Lung (tissue), 14 donors: ENCODE measurements around the gene FKBP6. TPM values are rescaled to one million over a fixed set of nuclear protein-coding genes. Genes with fewer than 3 reads are reported as not detected.
"Not testable (repeated sequence)": the region's sequence is repeated elsewhere in the genome, so short reads cannot be mapped to it uniquely, and the experiment has no call there.

Experiments
- ATAC-seq: fragments of 200-7000 bp; cut with Tn5 transposase; one replicate; pipeline ENCODE4 v1.9.1; 2020; ENCODE audit warnings: moderate number of reproducible peaks; ENCODE audit not compliant: insufficient read depth, low FRiP score
- DNase-seq, 3 donors: peaks; one replicate each; pipeline ENCODE4 v3.0.0-alpha.2; 2013 to 2017
- H3K27ac ChIP-seq, 2 donors: one replicate each; pipeline ENCODE4 v1.5.1; 2013; ENCODE audit warnings: mild to moderate bottlenecking in 2 of 2, moderate library complexity in 2 of 2, control low read depth in 1 of 2, inconsistent platforms in 1 of 2, low read depth in 1 of 2, low read length in 1 of 2
- H3K27me3 ChIP-seq, 3 donors: one replicate each; pipeline ENCODE4 v1.5.1; 2013; ENCODE audit warnings: low read length in 2 of 3; ENCODE audit not compliant: control insufficient read depth in 3 of 3, insufficient read depth in 3 of 3
- H3K36me3 ChIP-seq, 4 donors: one replicate each; pipeline ENCODE4 v1.5.1; 2013; ENCODE audit warnings: low read length in 4 of 4, mild to moderate bottlenecking in 1 of 4, moderate library complexity in 1 of 4; ENCODE audit not compliant: control insufficient read depth in 4 of 4, insufficient read depth in 4 of 4
- H3K4me1 ChIP-seq, 5 donors: one replicate each; pipeline ENCODE4 v1.5.1; 2013; ENCODE audit warnings: low read length in 5 of 5, mild to moderate bottlenecking in 2 of 5, moderate library complexity in 1 of 5; ENCODE audit not compliant: control insufficient read depth in 5 of 5, insufficient read depth in 5 of 5
- H3K4me3 ChIP-seq: one replicate; pipeline ENCODE4 v1.5.1; 2013; ENCODE audit warnings: mild to moderate bottlenecking, control low read depth, moderate library complexity
- H3K9ac ChIP-seq, 2 donors: one replicate each; pipeline ENCODE4 v1.5.1; 2013; ENCODE audit warnings: low read length in 2 of 2, control low read depth in 1 of 2; ENCODE audit not compliant: insufficient read depth in 1 of 2
- H3K9me3 ChIP-seq, 4 donors: one replicate each; pipeline ENCODE4 v1.5.1; 2013; ENCODE audit warnings: low read length in 3 of 4, mild to moderate bottlenecking in 1 of 4, moderate library complexity in 1 of 4; ENCODE audit not compliant: control insufficient read depth in 4 of 4, insufficient read depth in 3 of 4
- WGBS, 2 donors: extraction: QIAGEN DNeasy Blood & Tissue Kit; methylation state at CpG; one replicate each; pipeline ENCODE4 v1.1.7; 2013; 5-methylcytosine and 5-hydroxymethylcytosine counted together
- long read RNA-seq, 5 donors: transcript quantifications; one replicate each; lab custom pipeline, GENCODE V29; 2026
- polyA plus RNA-seq, 2 donors: library from polyadenylated mRNA; stranded (reverse); fragments of 200-250 nt; gene quantifications; one replicate each; pipeline ENCODE4 v1.2.1, GENCODE V29; 2013
- total RNA-seq, 2 donors: library from RNA; depleted of rRNA in 1 of 2; stranded (reverse); fragments of >200 nt in 1 of 2; gene quantifications; one replicate each; pipeline ENCODE4 v1.2.1, GENCODE V29; 2014 to 2021
- donor health status: Bipolar disorder and iron deficiency.
- donor health status: healthy.
- donor health status: DM: yes; HTN: yes; CAD: no.

FKBP6 gene, protein sequence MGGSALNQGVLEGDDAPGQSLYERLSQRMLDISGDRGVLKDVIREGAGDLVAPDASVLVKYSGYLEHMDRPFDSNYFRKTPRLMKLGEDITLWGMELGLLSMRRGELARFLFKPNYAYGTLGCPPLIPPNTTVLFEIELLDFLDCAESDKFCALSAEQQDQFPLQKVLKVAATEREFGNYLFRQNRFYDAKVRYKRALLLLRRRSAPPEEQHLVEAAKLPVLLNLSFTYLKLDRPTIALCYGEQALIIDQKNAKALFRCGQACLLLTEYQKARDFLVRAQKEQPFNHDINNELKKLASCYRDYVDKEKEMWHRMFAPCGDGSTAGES
- total RNA-seq (1 to 10 TPM in 1 of 2 donors, not detected in 1; 1.5 TPM), polyA plus RNA-seq (under 1 TPM in 1 of 2 donors, not detected in 1; 0.08 TPM)
- long read RNA-seq, donor 1: 0 reads
- long read RNA-seq, donor 2: 0 reads
- long read RNA-seq, donor 3, partial matches to known transcripts: 0 of 5 reads
- long read RNA-seq, donor 3, other reads (novel, unspliced or antisense): 5 of 5 reads
- long read RNA-seq, donor 4: 0 reads
- long read RNA-seq, donor 5, partial matches to known transcripts: 18 of 18 reads
- long read RNA-seq, donor 5, other reads (novel, unspliced or antisense): 0 of 18 reads

DNA sequence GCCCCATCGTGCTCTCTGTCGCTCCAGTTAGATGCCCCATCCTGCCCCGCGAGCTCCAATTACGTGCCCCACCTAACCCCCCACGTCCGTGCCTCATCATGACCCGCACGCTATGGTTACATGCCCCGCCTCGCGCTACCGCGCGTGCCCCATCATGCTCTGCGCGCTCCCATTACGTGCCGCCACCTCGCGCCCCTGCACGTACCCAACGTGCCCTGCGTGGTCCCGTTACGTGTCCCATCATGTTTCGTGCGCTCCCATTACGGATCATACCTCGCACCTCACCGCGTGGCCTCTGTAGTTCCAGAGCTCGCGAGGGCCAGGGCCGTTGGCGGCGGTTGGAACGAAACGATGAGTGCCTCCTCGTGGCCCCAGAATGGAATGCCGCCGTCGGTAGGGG lies at the start of gene FKBP6, which contains the start of gene TRIM50:
Gene FKBP6 (plus strand): TSS at position 240 of the 400 bp plus-strand sequence. CDS start 268 bp downstream, outside the sequence.
Gene TRIM50 (minus strand): TSS at position 161 of the 400 bp plus-strand sequence. CDS start 3,295 bp downstream, outside the sequence.
- H3K9me3 ChIP-seq, H3K36me3 ChIP-seq, H3K4me3 ChIP-seq, H3K27ac ChIP-seq, H3K27me3 ChIP-seq, H3K4me1 ChIP-seq, ATAC-seq, DNase-seq, H3K9ac ChIP-seq: not testable (repeated sequence)
- WGBS, 2 donors: 96% methylated on average over 39 to 43 of the region's 43 CpGs

DNA sequence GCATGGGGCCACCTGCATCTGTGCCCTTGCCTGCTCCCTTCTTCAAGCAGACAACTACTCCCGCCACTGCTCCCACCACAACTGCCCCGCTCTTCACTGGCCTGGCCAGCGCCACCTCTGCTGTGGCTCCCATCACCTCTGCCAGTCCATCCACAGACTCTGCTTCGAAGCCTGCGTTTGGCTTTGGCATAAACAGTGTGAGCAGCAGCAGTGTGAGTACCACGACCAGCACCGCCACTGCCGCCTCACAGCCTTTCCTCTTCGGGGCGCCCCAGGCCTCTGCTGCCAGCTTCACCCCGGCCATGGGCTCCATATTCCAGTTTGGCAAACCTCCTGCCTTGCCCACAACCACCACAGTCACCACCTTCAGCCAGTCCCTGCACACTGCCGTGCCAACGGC lies 30.7 kb upstream of the FKBP6 start:
- H3K27ac ChIP-seq, H3K27me3 ChIP-seq, H3K9ac ChIP-seq, H3K9me3 ChIP-seq, H3K4me3 ChIP-seq, ATAC-seq, H3K4me1 ChIP-seq, H3K36me3 ChIP-seq, DNase-seq: not testable (repeated sequence)
- no CpG with 5 or more reads among the region's 13 CpGs for WGBS, 2 donors

DNA sequence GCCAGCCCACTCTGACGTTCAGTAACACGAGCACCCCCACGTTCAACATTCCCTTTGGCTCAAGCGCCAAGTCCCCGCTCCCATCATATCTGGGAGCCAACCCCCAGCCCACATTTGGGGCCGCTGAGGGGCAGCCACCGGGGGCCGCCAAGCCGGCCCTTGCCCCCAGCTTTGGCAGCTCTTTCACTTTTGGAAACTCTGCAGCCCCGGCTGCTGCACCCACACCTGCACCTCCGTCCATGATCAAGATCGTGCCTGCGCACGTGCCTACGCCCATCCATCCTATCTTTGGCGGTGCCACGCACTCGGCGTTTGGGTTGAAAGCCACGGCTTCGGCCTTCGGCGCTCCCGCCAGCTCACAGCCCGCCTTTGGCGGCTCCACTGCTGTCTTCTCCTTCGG lies 30.3 kb upstream of the FKBP6 start:
- not testable (repeated sequence) for H3K4me3 ChIP-seq, H3K27me3 ChIP-seq, H3K36me3 ChIP-seq, DNase-seq, H3K9ac ChIP-seq, H3K9me3 ChIP-seq, H3K27ac ChIP-seq, ATAC-seq, H3K4me1 ChIP-seq
- 95 to 96% methylated on average over 13 to 24 of the region's 27 CpGs for WGBS, 2 donors

DNA sequence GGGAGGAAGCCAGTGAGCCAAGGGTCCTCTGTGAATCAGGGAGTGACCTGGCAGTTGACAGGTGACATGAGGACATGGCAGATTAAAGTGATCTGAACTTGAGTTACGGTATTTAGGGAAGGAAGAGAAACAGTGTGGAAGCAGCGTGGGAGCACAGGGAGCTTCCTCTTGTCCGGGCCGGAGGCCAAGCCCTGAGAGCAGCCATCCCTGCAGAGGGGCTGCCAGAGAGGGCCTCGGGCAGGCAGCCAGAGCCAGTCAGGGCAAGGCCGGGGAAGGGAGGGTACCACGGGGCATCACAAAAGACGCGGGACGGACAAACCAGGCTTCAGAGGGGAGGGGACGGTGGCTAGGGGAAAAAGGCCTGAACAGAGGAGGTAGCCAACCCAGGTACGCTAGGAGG lies 28.1 kb upstream of the FKBP6 start:
- WGBS, 2 donors: 19 to 29% methylated on average over 7 to 8 of the region's 12 CpGs
- H3K36me3 ChIP-seq: peaks cover 0 to 18% (median 2%) of the 10 kb centered on the region in 4 donors
- H3K27me3 ChIP-seq, H3K9ac ChIP-seq, H3K27ac ChIP-seq, H3K4me1 ChIP-seq, H3K4me3 ChIP-seq, DNase-seq, ATAC-seq, H3K9me3 ChIP-seq: not testable (repeated sequence)

DNA sequence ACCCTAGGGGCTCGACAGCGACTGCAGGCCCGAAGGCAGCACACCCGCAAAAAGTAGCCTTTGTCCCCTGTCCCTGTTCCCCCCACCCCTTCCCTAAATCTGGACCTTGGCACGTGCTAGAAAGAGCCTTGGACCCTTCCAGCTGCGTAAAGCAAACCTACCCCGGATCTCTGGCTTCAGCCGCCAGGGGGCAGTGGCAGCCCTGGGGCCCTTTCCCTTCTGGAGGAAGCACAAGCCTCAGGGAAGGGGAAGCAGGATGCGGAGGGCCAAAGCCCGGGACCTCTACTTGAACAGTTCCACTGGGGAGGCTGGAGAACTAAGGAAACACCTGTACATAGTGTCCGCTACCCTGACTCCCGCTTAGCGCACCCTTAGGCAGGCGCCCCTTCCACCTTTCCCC lies 26.9 kb upstream of the FKBP6 start:
- not testable (repeated sequence) for H3K9ac ChIP-seq, H3K9me3 ChIP-seq, DNase-seq, H3K27ac ChIP-seq, H3K4me1 ChIP-seq, H3K4me3 ChIP-seq, ATAC-seq, H3K27me3 ChIP-seq
- 92 to 98% methylated on average over 5 to 9 of the region's 14 CpGs for WGBS, 2 donors
- H3K36me3 ChIP-seq: peaks cover 0 to 18% (median 2%) of the 10 kb centered on the region in 4 donors

DNA sequence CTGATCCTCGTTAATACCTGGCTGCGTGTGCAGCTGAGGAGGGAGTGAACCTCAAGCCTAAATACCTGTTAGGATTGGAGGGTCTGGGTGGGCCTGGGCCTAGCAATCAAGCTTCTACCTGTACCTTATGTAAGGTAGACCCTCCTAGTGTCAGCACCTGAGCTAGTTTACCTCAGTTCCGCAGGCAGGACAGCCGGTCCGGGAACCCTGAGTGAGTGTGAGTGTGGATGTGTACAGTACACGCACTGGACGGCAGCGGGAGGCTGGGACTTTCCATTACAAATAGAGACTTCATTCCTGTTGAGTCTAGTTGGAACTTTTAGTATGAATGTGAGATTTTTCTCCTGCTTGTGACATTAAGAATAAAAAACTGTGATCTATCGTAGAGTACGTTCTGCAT lies 25.1 kb upstream of the FKBP6 start:
- not testable (repeated sequence) for DNase-seq
- WGBS, 2 donors: 92 to 94% methylated on average over 9 of the region's 10 CpGs

More for the DNA sequence above, 25.1 kb upstream of the FKBP6 start:
- ATAC-seq, H3K27me3 ChIP-seq, H3K4me3 ChIP-seq, H3K27ac ChIP-seq, H3K9me3 ChIP-seq, H3K4me1 ChIP-seq, H3K9ac ChIP-seq: not testable (repeated sequence)
- peaks cover 0 to 18% (median 2%) of the 10 kb centered on the region in 4 donors for H3K36me3 ChIP-seq
